GM18870 (cell line): Measurements from ENCODE around the gene SPATS2L.

ENCODE experiments used
- ATAC-seq: cut with Tn5 transposase; IDR thresholded peaks from one replicate; pipeline ENCODE4 v1.9.1; 2021; ENCODE audit warnings: moderate library complexity; ENCODE audit not compliant: unreplicated experiment

SPATS2L gene

GRCh38 chr2:200492656-200493055 is 186.2 kb downstream of the SPATS2L start:
- ATAC-seq, result no peak

GRCh38 chr2:200494048-200494447 is 187.6 kb downstream of the SPATS2L start:
- ATAC-seq, result no peak

DNA sequence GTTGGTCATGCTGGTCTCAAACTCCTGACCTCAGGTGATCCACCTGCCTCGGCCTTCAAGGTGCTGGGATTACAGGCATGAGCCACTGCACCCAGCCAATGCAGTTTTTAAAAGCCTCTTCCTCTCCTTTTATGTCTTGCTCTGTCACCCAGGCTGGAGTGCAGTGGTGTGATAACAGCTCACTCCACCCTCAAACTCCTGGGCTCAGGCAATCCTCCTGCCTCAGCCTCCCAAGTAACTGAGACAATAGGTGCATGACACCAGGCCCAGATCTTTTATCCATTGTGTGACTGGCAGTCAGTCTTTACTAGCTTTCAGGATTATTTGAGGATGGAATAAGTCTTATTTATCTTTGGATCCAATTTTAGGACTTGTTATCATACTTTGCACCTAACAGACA is 190.2 kb downstream of the SPATS2L start:
- ATAC-seq, result no peak

GRCh38 chr2:200498402-200499162 is 192.1 kb downstream of the SPATS2L start:
- ATAC-seq, result no peak

GRCh38 chr2:200502196-200502595 is 195.7 kb downstream of the SPATS2L start:
- no peak for ATAC-seq

DNA sequence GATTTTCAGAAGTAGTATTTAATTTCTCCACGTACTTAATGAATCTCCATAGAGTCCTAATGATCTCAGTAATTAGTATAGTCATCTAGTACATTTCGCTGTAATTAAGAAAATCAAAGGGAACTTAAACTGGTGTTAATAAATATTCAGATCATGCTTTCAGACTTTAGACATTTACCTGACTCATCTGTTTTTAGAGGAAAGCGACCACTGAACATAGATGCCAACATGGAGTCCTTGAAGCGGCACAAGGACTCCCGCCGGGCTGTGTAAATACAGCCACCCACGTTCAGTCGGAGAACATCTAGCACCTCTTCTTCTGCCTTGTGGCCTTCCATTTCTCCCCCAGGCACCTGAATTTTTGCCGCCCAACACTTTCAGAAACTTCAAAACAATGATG is 200.2 kb downstream of the SPATS2L start:
- ATAC-seq, result no peak

DNA sequence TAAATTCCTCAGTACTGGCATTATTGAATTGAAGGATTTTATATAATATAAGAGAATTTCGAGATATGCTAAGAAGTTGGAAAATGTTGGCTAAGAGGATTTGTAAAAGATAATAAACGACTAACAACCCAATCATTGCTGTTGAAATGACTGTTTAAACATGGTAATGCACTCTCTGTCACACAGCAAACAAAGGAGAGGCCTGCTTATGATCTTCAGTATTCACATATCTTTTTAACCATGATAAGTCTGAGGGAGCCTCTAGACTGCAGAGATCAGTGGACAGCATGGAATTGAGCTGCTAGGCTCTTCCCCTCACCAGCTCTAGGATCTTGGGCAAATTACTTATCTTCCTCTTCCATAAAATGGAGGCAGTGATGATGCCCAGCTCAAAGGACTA is 200.7 kb downstream of the SPATS2L start:
- ATAC-seq, result no peak

DNA sequence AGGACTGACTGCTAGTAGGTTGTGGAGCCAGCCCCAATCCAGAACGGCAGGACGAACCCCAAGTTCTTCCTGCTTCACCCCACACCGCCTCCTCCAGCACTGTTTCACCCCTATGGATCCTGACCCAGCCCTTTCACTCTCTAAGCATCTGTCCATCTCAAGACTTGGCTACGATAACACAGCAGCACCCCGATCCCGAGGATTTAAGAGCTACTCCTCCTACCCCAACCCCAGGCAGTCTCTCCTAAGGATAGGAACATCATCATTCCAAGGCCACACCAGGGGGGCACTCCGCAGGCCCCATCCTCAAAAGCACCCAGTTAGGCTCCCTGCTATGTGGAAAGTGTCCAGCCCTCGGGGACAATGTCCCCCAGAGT is 202.7 kb downstream of the SPATS2L start:
- ATAC-seq, result peak; percentile 5

GRCh38 chr2:200509612-200510433 is 203.3 kb downstream of the SPATS2L start, which contains the start of gene KCTD18:
Gene KCTD18, minus strand, starts transcription at chr2:200510068. Its CDS starts 3,052 bp downstream, at chr2:200507016.
- ATAC-seq, result peak; percentile 72

- no peak for ATAC-seq
Observed at GRCh38 chr2:200515155-200515554, 208.7 kb downstream of the SPATS2L start.

DNA sequence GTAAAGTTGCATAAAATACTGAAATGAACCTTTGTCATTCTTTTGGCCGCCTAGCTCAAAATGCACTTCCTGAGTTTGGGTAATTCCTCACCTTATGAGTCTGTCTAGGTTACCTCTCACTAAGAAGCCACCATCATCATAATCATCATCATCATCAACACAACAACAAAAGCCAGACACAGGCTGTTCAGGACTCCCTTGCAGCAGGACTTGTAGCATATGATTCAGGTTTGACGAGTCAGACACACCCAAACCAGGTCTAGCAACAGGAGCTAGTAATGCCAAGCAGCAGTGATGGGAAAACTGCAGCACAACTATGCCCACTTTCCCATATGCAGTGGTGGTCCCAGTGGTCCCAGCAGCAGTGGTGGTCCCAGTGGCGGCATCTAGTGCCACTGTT is 216.7 kb downstream of the SPATS2L start:
- no peak for ATAC-seq

DNA sequence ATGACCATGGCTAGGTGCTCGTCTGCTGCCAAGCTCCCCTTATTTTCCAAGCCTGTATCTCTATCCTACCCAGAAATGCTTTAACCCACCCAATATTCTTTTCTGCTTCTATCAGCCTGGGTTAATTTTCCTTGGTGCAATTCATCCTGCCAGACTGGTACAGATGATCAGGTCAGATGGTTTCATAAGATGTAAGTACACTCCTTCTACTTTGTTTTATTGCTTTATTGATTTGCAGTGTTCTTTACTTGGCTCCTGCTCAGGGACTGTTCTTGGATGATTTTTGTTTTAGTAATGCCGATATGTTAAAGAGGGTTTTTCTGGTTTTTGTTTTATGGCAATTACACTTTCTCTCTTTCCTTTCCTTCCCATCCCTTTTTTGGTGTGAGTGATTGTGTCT is 217.1 kb downstream of the SPATS2L start:
- ATAC-seq, result no peak

DNA sequence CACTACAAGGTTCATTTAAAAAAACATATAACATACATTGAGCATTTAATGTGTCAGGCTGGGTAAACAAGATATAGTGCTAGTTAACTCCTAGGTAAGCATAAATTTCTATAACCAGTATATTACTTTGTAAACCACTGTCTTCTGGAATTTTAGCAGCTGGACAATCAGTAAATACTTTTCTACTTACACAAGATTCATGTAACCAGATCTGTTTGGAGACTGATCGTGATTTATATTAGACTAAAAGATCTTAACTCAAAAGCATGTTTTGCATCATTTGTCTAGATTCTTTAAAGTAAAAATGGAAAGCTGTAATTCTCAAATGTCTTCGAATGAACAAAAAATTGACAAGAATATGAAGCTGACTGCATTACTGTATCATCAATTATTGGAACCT is 218.6 kb downstream of the SPATS2L start:
- ATAC-seq, result no peak

- no peak for ATAC-seq
Observed at GRCh38 chr2:200525551-200525881, 219.0 kb downstream of the SPATS2L start.

DNA sequence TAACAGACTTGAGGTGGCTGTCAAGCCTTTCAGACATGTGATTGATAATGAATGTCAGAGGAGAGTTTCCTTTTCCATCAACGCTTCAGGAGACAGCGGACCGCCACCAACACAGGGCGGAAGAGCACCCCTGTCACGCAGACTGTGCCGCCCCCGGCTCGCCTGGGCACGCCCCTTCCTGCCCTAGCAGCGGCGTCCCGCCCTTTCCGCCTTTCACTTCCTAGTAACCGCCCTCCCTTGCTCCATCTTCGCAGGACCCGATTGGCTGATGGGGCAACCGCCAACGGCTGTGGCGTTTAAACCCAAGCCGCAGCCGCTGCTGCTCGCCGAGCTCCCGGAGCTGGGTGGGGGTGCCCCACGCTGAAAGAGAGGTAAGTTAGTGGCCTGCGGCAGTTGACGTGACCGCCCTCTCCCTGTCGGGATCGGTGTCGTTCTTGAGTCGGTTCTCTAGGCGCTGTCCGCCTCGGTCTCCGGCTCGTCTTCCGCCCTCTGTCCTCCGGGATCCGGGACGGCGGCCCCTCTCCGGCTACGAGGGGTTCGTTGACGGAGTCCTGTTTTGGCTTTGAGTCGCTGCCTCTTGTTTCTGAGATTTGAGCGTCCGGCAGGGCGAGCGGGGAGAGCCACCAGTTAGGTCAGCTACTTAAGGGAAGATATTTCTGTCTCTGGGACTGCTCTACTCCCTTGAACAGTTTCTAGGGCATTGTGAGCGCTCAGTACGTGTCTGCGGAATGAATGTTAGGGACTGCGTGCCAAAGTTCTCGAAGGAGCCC is 219.6 kb downstream of the SPATS2L start, which contains the start of gene SGO2:
Gene SGO2, plus strand, starts transcription at position 326 of the 770 bp plus-strand sequence. CDS start 6,769 bp downstream, outside the sequence.
- ATAC-seq, result peak; percentile 99

GRCh38 chr2:200528228-200528627 is 221.7 kb downstream of the SPATS2L start:
- no peak for ATAC-seq
